Neural progenitor cell (in vitro differentiated cells): ENCODE results near the gene ARID5B.

Source experiments
- EZH2phosphoT487 ChIP-seq: fragments of 200-600 bp; sonication (generic); IDR thresholded peaks from 2 replicates; pipeline ENCODE4 v1.6.1; 2017; ENCODE audit warnings: antibody characterized with exemption
- TF ChIP-seq, protein P1 (sequence below): fragments of 200-600 bp; sonication (generic); IDR thresholded peaks from 2 replicates; pipeline ENCODE4 v1.5.1; 2017; ENCODE audit warnings: antibody characterized with exemption, mild to moderate bottlenecking

DNA sequence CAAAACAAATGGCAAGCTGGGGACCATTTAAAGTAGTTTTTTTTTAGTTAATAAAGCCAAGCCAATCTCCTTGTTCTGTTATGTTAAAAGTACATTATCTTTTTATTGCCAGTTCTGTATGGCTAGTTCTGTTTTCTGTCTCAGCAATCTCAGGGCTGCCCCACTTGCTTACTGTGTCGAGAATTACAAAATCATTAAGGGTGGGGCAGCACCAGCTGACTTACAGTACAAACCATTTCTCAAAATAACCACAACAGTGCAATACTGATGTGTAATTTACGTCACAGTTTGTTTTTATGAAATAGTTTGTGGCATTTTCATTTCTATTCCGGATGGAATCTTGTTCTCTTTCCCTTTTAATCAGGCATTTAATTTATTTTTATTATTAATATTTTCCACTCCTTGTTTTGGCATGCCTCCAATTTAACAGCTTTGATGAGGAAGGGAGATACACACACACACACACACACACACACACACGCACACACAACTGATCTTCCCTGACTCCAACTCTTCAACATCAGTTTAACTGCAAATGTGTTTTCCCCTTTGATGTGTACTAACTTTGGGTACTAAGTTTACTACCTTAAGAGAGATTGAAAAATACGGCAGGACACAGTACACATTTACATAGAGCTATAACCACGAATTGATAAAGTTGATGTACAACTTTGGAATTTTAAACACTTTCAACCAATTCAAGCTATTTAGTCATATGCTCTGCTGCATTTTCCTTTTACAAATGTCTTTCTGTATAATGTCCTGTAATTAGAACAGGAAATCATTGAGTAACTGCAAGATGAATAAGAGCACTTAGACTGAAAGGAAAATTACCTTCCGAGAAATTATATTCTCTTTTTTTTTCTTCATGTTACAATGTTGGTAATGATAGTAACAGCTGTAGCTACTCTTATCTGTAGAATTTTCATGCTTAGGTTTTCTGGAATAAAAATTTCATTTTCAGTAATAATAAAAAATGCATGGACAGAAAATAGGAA lies 91.5 kb downstream of the ARID5B start:
- TF ChIP-seq, protein P1, sequence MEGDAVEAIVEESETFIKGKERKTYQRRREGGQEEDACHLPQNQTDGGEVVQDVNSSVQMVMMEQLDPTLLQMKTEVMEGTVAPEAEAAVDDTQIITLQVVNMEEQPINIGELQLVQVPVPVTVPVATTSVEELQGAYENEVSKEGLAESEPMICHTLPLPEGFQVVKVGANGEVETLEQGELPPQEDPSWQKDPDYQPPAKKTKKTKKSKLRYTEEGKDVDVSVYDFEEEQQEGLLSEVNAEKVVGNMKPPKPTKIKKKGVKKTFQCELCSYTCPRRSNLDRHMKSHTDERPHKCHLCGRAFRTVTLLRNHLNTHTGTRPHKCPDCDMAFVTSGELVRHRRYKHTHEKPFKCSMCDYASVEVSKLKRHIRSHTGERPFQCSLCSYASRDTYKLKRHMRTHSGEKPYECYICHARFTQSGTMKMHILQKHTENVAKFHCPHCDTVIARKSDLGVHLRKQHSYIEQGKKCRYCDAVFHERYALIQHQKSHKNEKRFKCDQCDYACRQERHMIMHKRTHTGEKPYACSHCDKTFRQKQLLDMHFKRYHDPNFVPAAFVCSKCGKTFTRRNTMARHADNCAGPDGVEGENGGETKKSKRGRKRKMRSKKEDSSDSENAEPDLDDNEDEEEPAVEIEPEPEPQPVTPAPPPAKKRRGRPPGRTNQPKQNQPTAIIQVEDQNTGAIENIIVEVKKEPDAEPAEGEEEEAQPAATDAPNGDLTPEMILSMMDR, result no peak
- TF ChIP-seq EZH2phosphoT487, result no peak
